IPS-18a (cell line): ENCODE measurements around the gene NUDT22.

Experiments
- H3K27ac ChIP-seq: one replicate; pipeline ENCODE4 v1.5.1; 2013; ENCODE audit warnings: low read length
- H3K27me3 ChIP-seq: one replicate; pipeline ENCODE4 v1.6.1; 2013; ENCODE audit warnings: mild to moderate bottlenecking, low read length; ENCODE audit not compliant: control insufficient read depth, insufficient read depth
- H3K36me3 ChIP-seq: one replicate; pipeline ENCODE4 v1.6.1; 2013; ENCODE audit warnings: low read depth, low read length; ENCODE audit not compliant: control insufficient read depth
- H3K4me1 ChIP-seq: one replicate; pipeline ENCODE4 v1.6.1; 2013; ENCODE audit warnings: low read depth, low read length; ENCODE audit not compliant: control insufficient read depth
- H3K4me3 ChIP-seq: one replicate; pipeline ENCODE4 v1.5.1; 2013; ENCODE audit warnings: low read length
- H3K9ac ChIP-seq: one replicate; pipeline ENCODE4 v1.6.1; 2013; ENCODE audit warnings: mild to moderate bottlenecking, low read length, moderate library complexity
- H3K9me3 ChIP-seq: one replicate; pipeline ENCODE4 v1.6.1; 2013; ENCODE audit warnings: low read depth, low read length; ENCODE audit not compliant: control insufficient read depth

The NUDT22 gene

DNA sequence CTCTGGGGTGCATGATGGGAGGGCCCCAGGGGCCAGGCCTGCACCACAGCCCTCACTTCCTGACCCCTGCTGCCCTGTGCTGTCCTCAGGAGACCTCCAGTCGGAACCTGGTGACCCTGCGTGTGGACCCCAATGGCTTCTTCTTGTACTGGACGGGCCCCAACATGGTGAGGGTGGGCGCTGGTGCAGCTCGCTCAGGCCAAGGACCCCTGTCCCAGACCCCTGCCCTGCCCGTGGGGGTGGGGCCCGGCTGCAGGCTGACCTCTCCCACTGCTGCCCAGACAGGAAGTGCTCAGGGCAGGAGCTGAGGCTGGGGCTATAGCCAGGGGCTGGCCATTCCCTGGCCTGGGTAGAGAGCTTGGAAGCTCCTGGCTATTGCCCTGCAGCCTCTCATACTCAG, 28.3 kb downstream of the NUDT22 start:
- Histone ChIP-seq H3K36me3 (peaks cover 32% of the 10 kb centered on the region), H3K4me3 (no peak overlapping the region), H3K27me3 (no peaks in the 10 kb centered on the region), H3K9ac (no peak overlapping the region), H3K4me1 (peaks cover 17% of the 10 kb centered on the region), H3K27ac (no peak overlapping the region), H3K9me3 (no peaks in the 10 kb centered on the region)

DNA sequence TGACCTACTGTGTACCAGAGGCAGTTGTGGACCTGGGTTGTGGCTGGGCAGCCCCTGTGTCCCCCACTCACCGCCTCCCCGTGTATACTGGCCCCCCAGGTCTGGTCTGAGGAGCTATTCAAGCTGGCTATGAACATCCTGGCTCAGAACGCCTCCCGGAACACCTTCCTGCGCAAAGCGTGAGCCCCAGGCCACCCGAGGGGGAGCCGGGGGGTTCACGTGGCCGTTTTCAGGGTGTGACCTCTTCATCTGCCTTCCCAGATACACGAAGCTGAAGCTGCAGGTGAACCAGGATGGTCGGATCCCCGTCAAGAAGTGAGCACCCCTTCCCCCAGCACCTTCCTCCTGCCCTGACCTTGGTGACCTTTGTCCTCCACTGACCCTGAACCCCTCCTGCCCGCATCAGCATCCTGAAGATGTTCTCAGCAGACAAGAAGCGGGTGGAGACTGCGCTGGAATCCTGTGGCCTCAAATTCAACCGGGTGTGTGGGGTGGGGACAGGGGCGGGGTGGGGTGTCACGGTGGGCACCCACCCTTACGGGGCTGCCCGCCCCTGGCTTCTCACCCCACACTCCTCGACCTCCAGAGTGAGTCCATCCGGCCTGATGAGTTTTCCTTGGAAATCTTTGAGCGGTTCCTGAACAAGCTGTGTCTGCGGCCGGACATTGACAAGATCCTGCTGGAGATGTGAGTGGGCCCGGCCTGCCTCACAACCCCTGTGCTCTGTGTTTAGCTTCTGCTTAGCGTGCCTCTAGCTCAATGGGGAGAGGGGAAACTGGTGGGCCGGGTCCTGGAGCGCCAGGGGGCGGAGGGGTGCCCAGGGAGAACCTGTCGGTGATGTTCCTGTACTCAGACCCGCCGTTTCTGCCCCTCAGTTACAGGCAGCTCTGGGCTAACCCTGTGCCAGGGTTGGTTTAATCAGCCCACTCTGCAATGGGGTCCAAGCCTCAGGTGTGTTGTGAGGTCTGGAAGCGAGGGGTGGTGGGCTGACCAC, 29.4 kb downstream of the NUDT22 start:
- H3K4me3 ChIP-seq, result no peak overlapping the region
- H3K27me3 ChIP-seq, result no peaks in the 10 kb centered on the region
- no peak overlapping the region for H3K27ac ChIP-seq
- no peak overlapping the region for H3K9ac ChIP-seq
- H3K9me3 ChIP-seq, result no peaks in the 10 kb centered on the region
- peaks cover 7% of the 10 kb centered on the region for H3K4me1 ChIP-seq
- H3K36me3 ChIP-seq, result peaks cover 42% of the 10 kb centered on the region

DNA sequence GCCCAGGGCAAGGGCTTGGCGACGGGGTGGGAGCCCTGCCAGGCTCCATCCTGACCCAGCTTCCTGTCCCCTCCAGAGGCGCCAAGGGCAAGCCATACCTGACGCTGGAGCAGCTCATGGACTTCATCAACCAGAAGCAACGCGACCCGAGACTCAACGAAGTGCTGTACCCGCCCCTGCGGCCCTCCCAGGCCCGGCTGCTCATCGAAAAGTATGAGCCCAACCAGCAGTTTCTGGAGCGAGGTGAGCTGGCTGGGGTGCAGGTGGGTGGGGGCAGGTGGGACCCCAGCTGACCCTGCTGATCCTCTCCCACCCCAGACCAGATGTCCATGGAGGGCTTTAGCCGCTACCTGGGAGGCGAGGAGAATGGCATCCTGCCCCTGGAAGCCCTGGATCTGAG, 30.2 kb downstream of the NUDT22 start:
- no peak overlapping the region for H3K9ac ChIP-seq
- H3K9me3 ChIP-seq, result no peaks in the 10 kb centered on the region
- H3K4me3 ChIP-seq, result no peak overlapping the region
- H3K27ac ChIP-seq, result no peak overlapping the region
- peaks cover 46% of the 10 kb centered on the region for H3K36me3 ChIP-seq
- H3K4me1 ChIP-seq, result peaks cover 4% of the 10 kb centered on the region
- H3K27me3 ChIP-seq, result no peaks in the 10 kb centered on the region

DNA sequence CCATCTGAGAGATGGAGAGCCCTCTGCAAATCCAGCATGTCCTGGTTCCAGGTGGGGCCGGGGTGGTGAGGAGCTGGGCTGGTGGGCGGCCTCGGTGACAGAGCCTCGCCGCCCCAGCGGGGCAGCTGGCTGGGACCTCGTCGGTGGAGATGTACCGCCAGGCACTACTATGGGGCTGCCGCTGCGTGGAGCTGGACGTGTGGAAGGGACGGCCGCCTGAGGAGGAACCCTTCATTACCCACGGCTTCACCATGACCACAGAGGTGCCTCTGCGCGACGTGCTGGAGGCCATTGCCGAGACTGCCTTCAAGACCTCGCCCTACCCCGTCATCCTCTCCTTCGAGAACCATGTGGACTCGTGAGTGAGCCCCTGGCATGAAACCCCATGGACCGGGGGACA, 32.3 kb downstream of the NUDT22 start:
- H3K4me3 ChIP-seq, result no peak overlapping the region
- H3K27ac ChIP-seq, result no peak overlapping the region
- H3K36me3 ChIP-seq, result peaks cover 64% of the 10 kb centered on the region
- H3K4me1 ChIP-seq, result peaks cover 2% of the 10 kb centered on the region
- H3K9me3 ChIP-seq, result no peaks in the 10 kb centered on the region
- H3K9ac ChIP-seq, result no peak overlapping the region
- no peaks in the 10 kb centered on the region for H3K27me3 ChIP-seq

DNA sequence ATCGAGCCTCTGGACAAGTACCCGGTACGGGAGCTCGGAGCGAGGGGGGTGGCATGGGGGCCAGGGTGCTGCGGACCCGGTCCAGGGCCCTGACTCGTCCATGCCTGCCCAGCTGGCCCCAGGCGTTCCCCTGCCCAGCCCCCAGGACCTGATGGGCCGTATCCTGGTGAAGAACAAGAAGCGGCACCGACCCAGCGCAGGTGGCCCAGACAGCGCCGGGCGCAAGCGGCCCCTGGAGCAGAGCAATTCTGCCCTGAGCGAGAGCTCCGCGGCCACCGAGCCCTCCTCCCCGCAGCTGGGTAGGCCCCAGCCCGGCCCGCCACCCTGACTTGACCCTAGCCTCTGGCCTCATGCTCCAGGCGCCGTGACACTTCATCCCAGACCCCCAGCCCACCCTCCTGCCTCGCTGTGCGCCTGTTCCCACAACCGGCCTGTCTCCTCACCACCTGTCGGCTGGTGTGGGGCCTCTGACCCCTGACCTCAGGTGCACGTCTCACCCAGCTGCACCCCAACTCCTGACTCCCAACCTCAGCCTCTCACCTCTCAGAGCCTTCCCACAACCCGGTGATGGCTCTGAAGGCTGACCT, 33.0 kb downstream of the NUDT22 start:
- H3K9ac ChIP-seq, result no peak overlapping the region
- peaks cover 64% of the 10 kb centered on the region for H3K36me3 ChIP-seq
- no peak overlapping the region for H3K27ac ChIP-seq
- no peak overlapping the region for H3K4me3 ChIP-seq
- H3K27me3 ChIP-seq, result no peaks in the 10 kb centered on the region
- no peaks in the 10 kb centered on the region for H3K9me3 ChIP-seq
- peaks cover 2% of the 10 kb centered on the region for H3K4me1 ChIP-seq

DNA sequence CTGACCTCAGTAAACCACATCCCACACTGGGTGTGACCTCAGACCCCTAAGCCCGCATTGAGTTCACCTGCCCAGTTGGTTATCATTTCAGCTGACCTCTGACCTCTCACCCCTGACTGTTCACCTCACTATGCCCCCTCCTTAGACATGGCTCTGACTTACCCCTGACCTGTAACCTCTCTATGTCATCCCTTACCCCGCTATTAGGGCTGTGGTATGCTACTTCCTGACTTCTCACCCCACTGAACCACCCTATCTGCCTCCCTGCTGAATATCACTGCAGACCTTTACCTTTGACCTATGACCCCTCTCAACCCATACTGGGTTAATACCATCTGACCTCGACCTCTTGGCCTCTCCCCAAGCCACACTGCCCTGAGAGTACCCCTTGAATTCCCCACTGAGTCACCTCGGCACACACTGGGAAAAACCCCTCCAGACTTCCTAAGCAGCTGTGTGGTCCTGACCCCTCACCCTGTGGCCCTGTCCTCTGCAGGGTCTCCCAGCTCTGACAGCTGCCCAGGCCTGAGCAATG, 33.5 kb downstream of the NUDT22 start:
- no peak overlapping the region for H3K4me3 ChIP-seq
- H3K9me3 ChIP-seq, result no peaks in the 10 kb centered on the region
- H3K4me1 ChIP-seq, result peaks cover 2% of the 10 kb centered on the region
- no peak overlapping the region for H3K9ac ChIP-seq
- no peaks in the 10 kb centered on the region for H3K27me3 ChIP-seq
- peaks cover 64% of the 10 kb centered on the region for H3K36me3 ChIP-seq
- H3K27ac ChIP-seq, result no peak overlapping the region

DNA sequence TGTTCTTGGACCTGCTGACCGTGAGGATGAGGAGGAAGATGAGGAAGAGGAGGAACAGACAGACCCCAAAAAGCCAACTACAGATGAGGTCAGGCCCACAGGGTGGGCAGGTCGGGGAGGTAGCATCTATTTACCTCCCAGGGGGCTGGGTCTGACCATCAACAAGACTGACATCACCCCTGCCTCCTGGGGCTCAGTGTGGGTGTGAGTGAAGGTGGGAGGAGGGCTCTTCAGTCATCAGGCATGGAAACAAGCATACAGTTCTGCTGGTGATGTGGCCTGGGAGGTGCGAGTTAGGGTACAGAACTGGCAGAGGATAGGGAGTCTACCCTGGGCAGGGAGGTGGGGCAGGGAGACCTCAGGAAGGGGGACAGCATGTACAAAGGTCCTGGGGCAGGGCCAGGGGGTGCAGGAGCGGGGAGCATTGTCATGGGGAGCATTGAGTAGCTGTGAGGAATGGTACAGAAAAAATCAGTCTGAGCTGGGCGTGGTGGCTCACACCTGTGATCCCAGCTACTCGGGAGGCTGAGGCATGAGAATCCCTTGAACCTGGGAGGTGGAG, 34.2 kb downstream of the NUDT22 start:
- Histone ChIP-seq H3K9me3 (no peaks in the 10 kb centered on the region), H3K27ac (no peak overlapping the region), H3K4me3 (no peak overlapping the region), H3K36me3 (peaks cover 60% of the 10 kb centered on the region), H3K27me3 (no peaks in the 10 kb centered on the region), H3K9ac (no peak overlapping the region), H3K4me1 (peaks cover 2% of the 10 kb centered on the region)

DNA sequence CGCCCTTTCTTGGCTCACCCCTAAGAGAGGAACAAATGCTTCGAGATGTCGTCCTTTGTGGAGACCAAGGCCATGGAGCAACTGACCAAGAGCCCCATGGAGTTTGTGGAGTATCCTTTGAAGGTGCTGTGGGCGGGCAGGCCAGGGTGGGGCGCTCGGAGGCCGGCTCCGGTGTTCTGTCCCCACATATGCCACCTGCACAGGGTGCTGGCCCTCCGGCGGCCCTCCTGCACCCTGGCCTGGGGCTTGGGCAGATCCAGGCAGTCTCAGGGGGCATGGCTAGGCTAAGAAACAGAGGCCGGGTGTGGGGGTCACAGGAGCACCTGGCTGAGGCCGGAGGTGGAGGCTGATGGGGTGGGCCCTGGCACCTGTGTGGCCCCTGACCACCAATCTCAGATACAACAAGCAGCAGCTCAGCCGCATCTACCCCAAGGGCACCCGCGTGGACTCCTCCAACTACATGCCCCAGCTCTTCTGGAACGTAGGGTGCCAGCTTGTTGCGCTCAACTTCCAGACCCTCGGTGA, 35.5 kb downstream of the NUDT22 start:
- peaks cover 58% of the 10 kb centered on the region for H3K36me3 ChIP-seq
- no peaks in the 10 kb centered on the region for H3K9me3 ChIP-seq

DNA sequence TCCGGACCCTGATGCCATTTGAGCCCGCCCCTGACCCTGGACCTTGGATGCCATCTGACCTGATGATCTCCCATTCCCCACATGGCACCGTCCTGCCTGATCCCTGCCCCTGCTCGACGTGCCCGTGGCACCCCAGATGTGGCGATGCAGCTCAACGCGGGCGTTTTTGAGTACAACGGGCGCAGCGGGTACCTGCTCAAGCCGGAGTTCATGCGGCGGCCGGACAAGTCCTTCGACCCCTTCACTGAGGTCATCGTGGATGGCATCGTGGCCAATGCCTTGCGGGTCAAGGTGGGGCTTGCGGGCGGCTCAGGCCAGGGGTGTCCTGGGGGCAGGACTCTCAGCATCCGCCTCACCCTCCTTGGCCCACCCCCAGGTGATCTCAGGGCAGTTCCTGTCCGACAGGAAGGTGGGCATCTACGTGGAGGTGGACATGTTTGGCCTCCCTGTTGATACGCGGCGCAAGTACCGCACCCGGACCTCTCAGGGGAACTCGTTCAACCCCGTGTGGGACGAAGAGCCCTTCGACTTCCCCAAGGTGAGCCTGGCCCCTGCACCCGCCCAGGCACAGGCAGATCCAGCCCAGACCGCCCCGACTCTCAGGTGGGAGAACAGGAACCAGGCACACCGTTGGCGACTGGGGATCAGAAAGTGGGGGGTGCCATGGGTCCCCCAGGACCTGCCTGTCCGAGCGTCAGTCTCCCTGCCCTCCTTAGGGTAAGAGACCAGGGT, 36.4 kb downstream of the NUDT22 start:
- Histone ChIP-seq H3K27me3 (no peaks in the 10 kb centered on the region), H3K9me3 (no peaks in the 10 kb centered on the region), H3K9ac (no peak overlapping the region), H3K36me3 (peaks cover 58% of the 10 kb centered on the region), H3K4me1 (peaks cover 2% of the 10 kb centered on the region), H3K27ac (no peak overlapping the region), H3K4me3 (no peak overlapping the region)

More for the DNA sequence above, 35.5 kb downstream of the NUDT22 start:
- H3K27me3 ChIP-seq, result no peaks in the 10 kb centered on the region
- no peak overlapping the region for H3K9ac ChIP-seq
- no peak overlapping the region for H3K27ac ChIP-seq
- H3K4me3 ChIP-seq, result no peak overlapping the region
- peaks cover 2% of the 10 kb centered on the region for H3K4me1 ChIP-seq

DNA sequence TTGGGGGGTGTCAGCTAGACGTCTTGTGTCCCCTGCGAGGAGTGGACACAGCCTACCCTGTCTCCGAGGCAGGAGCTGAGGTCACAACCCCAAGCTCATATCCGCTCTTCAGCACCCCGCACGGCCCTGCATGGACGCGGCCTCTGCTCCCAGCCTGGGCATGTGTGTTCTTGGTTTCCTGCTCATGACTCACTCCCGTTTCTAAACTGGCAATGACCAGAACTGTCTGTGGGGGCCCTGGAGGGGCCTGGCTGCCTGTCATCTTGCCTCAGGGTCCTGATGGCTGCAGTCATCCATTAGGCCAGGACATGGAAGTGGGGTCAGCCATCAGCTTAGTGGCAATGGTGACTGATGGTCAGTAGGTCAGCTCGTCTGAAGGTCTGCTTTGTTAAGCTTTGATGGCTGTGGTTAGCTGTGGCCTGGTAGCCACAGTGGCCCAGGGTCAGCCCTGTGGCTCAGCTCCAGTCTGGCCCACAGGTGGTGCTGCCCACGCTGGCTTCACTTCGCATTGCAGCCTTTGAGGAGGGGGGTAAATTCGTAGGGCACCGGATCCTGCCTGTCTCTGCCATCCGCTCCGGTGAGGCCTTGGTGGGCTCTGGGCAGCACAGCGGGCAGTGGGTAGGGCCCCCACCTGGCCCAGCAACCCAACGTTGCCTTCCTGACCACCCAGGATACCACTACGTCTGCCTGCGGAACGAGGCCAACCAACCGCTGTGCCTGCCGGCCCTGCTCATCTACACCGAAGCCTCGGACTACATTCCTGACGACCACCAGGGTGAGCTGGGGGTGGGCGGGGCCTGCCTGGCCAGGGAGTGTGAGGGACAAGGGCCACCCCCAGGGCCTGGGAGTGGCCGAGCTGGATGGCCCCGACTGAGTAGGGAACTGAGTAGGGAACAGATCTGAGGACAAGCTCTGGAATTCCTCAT, 37.2 kb downstream of the NUDT22 start:
- Histone ChIP-seq H3K27me3 (no peaks in the 10 kb centered on the region), H3K9me3 (no peaks in the 10 kb centered on the region), H3K36me3 (peaks cover 54% of the 10 kb centered on the region), H3K27ac (no peak overlapping the region), H3K4me3 (no peak overlapping the region), H3K9ac (no peak overlapping the region), H3K4me1 (peaks cover 2% of the 10 kb centered on the region)
